NCI-H82 treated with DMSO at 0.1 percent for 48 hours (cell line): ENCODE measurements around the gene ANKRD31.

ENCODE experiments used
- DNase-seq: peaks from one replicate; lab custom pipeline; 2025; ENCODE audit not compliant: unreplicated experiment; lab: John Stamatoyannopoulos, UW

The ANKRD31 gene

GRCh38 chr5:75071100-75071499 lies 165.6 kb downstream of the ANKRD31 start:
- no peak for DNase-seq

GRCh38 chr5:75067434-75067833 lies 169.2 kb downstream of the ANKRD31 start:
- no peak for DNase-seq

- no peak for DNase-seq
Measured at GRCh38 chr5:75062925-75063531, 173.7 kb downstream of the ANKRD31 start.

- no peak for DNase-seq
Measured at GRCh38 chr5:75059912-75060545, 176.6 kb downstream of the ANKRD31 start.

- DNase-seq, result no peak
Measured at GRCh38 chr5:75058986-75059535, 177.6 kb downstream of the ANKRD31 start.

GRCh38 chr5:75057561-75057960 lies 179.1 kb downstream of the ANKRD31 start:
- DNase-seq, result no peak

GRCh38 chr5:75055727-75056144 lies 180.9 kb downstream of the ANKRD31 start:
- no peak for DNase-seq

GRCh38 chr5:75054134-75054930 lies 182.3 kb downstream of the ANKRD31 start:
- no peak for DNase-seq

- DNase-seq, result no peak
Measured at GRCh38 chr5:75053304-75054133, 183.2 kb downstream of the ANKRD31 start.

GRCh38 chr5:75053054-75053303 lies 183.7 kb downstream of the ANKRD31 start:
- no peak for DNase-seq

GRCh38 chr5:75052192-75053053 lies 184.3 kb downstream of the ANKRD31 start, which contains the start of gene GCNT4:
Gene GCNT4 (minus strand): TSS chr5:75052558. CDS start chr5:75030037, 22,521 bp downstream.
- DNase-seq, result no peak

GRCh38 chr5:75051217-75051751 lies 185.4 kb downstream of the ANKRD31 start:
- DNase-seq, result no peak

GRCh38 chr5:75050415-75050814 lies 186.3 kb downstream of the ANKRD31 start:
- DNase-seq, result no peak

GRCh38 chr5:75049456-75050351 lies 187.0 kb downstream of the ANKRD31 start:
- DNase-seq, result no peak

GRCh38 chr5:75048457-75048953 lies 188.2 kb downstream of the ANKRD31 start:
- DNase-seq, result no peak

GRCh38 chr5:75047356-75047755 lies 189.3 kb downstream of the ANKRD31 start:
- DNase-seq, result no peak

GRCh38 chr5:75046366-75047142 lies 190.1 kb downstream of the ANKRD31 start:
- DNase-seq, result no peak

GRCh38 chr5:75045071-75045470 lies 191.6 kb downstream of the ANKRD31 start:
- no peak for DNase-seq
